Hepatocyte (in vitro differentiated cells): Measurements from ENCODE around the gene HNRNPR.

ENCODE experiments used
- EZH2 ChIP-seq: fragments of 200-600 bp; sonication (generic); IDR thresholded peaks from 2 replicates; pipeline ENCODE4 v1.6.1; 2016; ENCODE audit warnings: antibody characterized with exemption, mild to moderate bottlenecking, borderline replicate concordance
- TF ChIP-seq, protein P1 (sequence below): fragments of 200-600 bp; sonication (generic); IDR thresholded peaks from 2 replicates; pipeline ENCODE4 v1.5.1; 2016; ENCODE audit warnings: antibody characterized with exemption, mild to moderate bottlenecking; ENCODE audit not compliant: poor library complexity

GRCh38 chr1:23376890-23377811 is 33.1 kb upstream of the HNRNPR start:
- TF ChIP-seq, protein P1, sequence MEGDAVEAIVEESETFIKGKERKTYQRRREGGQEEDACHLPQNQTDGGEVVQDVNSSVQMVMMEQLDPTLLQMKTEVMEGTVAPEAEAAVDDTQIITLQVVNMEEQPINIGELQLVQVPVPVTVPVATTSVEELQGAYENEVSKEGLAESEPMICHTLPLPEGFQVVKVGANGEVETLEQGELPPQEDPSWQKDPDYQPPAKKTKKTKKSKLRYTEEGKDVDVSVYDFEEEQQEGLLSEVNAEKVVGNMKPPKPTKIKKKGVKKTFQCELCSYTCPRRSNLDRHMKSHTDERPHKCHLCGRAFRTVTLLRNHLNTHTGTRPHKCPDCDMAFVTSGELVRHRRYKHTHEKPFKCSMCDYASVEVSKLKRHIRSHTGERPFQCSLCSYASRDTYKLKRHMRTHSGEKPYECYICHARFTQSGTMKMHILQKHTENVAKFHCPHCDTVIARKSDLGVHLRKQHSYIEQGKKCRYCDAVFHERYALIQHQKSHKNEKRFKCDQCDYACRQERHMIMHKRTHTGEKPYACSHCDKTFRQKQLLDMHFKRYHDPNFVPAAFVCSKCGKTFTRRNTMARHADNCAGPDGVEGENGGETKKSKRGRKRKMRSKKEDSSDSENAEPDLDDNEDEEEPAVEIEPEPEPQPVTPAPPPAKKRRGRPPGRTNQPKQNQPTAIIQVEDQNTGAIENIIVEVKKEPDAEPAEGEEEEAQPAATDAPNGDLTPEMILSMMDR, result no peak
- no peak for TF ChIP-seq EZH2
